Medulla oblongata (tissue), 1 donor: ENCODE measurements around the gene STT3A.
A peak's percentile ranks its signal among the peaks of the same experiment; 100 is the strongest.

ENCODE experiments used
- DNase-seq: peaks from one replicate; pipeline ENCODE4 v3.0.0-alpha.2; 2015; ENCODE audit errors: extremely low spot score

Gene STT3A

DNA sequence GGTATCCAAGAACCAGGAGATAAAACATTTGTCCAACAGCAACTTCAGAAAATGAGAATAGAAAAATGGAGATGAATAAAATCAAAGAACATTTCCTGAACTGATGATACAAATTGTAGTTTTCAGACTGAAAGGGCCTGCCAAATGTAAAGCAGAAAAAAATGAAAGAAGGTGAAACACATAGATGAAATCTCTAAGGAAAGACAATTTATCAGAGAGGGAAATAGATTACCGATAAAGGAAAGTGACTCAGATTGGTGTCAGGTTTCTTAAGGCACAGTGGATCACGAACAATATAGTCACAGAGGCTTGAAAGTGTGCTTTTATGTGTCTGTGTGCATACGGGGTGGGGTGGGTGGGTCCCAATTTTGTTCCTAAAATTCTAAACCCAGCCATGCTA lies 4.1 kb upstream of the STT3A start:
- DNase-seq, result no peak

- DNase-seq, result peak; percentile 38
These were observed 875 bp upstream of the STT3A start for GRCh38 chr11:125591649-125592304.

DNA sequence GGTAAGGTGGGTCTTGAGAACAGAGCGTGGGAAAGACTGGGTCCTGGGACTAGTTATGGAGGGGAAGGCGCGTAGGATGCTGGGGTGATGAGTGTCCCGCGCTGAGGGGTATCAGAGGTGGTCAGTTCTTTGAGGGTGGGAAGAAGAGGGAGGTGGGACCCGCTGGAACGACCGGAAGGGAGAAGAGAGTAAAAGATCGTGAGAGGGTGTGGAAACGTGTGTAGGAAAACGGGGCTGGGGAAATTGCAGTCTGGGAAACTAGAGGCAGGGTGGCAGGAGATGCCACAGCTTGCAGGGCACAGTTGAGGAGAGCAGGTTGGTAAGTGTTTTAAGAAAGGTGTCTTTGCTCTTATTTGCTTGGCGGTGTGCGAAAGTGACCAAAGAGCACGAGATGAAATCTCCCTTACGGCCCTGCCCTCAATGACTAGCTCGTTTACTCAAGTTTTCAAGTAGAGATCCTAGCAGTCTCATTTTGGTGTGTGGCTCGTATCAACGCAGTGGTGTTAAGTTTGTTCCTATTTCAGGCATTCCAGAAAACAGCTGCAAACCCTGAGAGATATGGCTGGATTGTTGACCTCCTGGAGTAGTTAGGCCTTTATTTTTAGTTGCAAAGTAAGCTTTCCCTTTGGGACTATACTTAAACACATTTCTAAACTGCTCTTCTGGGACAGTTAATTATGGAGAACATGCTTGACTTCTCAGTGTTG lies 615 bp downstream of the STT3A start:
- DNase-seq, result no peak

- DNase-seq, result no peak
These were observed 2.3 kb downstream of the STT3A start for GRCh38 chr11:125594958-125595357.

GRCh38 chr11:125600663-125601062 lies 8.0 kb downstream of the STT3A start:
- DNase-seq, result no peak

DNA sequence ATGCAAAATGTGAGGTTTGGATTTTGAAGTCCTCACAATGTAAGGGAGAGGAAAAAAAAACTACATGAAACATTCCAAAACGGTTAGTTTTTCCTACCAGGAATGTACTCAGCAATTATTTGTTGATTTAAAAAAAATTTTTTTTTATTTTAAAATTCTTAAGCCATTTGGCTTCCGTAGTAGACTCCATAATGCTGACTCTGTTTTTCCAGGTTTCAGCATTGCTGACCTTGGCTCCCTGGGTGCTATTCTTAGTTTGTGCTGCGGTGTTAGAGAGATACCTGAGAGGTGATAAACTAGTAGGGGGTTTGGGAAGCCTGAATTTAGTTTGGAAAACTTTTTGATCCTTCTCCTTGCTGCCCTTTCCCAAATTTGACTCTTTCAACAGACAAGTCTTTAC lies 10.6 kb downstream of the STT3A start:
- no peak for DNase-seq

DNA sequence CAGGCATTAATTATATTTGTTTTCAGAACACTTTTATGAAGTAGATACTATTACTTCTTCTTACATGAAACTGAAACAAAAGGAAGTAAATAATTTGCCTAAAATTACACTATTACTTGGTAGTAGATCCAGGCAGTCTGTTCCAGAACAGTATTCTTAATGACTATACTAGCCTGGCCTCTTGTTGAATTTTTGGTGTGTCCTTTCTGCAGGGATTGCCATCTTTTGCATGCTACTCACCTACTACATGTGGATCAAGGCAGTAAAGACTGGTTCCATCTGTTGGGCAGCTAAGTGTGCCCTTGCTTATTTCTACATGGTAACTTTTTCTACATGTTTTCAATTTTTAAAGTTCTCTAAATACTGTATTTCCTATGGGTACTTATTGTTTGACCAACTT lies 12.8 kb downstream of the STT3A start:
- DNase-seq, result no peak

DNA sequence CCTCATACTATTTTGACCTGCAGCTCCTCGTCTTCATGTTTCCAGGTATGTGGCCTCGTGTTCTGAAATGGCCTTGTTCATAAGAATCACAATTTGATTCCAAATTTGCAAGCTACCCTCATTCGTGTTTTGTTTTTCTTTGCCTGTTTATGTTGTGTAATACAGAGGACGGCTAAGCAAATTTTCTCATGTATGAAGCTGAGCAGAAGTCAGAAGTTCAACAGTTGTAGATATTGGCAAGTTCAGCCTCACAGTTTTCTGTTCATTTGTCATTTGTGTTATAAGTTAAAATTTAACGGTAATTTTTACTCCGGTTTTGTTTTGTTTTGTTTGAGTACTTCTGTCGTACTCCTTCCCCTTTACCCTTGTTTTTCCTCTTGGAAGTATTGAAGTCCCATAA lies 16.9 kb downstream of the STT3A start:
- DNase-seq, result no peak

DNA sequence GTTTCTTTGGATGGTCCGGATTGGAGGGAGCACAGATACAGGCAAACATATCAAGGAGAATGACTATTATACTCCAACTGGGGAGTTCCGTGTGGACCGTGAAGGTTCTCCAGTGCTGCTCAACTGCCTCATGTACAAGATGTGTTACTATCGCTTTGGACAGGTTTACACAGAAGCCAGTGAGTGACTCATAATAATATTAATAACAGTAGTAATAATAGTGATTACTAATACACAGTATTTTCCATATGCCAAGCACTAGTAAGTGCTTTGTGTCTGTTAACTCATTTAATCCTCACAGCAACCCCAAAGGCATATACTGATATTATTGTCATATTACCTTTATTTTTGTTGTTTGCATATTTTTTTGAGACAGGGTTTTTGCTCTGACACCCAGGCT lies 25.7 kb downstream of the STT3A start:
- DNase-seq, result no peak

- DNase-seq, result no peak
These were observed 29.3 kb downstream of the STT3A start for GRCh38 chr11:125621995-125622394.

DNA sequence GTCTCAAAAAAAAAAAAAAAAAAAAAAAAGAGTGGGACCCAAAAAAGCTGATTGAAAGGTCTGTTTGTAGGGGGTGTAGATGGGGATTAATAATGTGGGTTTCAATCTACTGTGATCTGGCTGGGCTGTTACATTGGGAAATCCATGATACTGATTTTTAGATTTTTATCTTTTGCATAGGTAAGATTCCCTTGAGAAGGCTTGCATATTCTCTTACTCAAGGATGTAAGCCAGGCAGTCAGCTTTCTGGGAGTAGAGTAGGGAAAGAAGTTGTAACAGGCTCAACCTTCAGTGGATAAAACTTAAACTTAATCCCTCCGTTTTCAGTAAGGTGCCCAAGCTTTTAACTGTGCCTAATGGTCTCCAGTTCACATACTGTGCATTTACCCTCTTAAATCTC lies 30.4 kb downstream of the STT3A start:
- DNase-seq, result no peak

GRCh38 chr11:125624756-125625213 lies 32.1 kb downstream of the STT3A start, which contains the start of gene CHEK1:
Gene CHEK1, plus strand, starts transcription at chr11:125625163. Its CDS starts 1,606 bp downstream, at chr11:125626769.
- DNase-seq, result no peak

- DNase-seq, result no peak
These were observed 32.6 kb downstream of the STT3A start for GRCh38 chr11:125625225-125625629.

GRCh38 chr11:125625630-125626287 lies 33.1 kb downstream of the STT3A start:
- DNase-seq, result peak; percentile 87

GRCh38 chr11:125626288-125626950 lies 33.8 kb downstream of the STT3A start:
- DNase-seq, result peak; percentile 35

DNA sequence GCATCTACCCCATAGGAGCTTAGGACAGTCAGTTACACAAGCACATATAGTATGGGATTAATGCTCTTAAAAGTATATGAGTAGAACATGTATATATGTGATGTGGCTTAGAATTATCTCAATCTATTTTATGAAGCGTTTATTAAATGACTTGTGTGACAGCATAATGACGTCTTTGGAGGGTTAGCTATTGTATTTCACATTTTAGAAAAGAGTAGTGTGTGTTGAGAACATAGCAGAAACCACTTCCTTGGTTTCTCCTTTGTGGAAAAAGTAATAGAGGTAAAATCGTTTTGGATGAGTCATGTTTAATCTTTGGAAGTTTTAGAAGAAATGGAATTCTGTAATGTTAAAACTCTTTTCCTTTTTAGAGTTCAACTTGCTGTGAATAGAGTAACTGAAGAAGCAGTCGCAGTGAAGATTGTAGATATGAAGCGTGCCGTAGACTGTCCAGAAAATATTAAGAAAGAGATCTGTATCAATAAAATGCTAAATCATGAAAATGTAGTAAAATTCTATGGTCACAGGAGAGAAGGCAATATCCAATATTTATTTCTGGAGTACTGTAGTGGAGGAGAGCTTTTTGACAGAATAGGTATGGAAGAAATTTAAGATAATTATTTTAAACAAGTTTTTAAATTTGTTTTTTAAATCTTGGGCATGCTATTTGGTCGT lies 34.7 kb downstream of the STT3A start:
- DNase-seq, result no peak

GRCh38 chr11:125637840-125638239 lies 45.2 kb downstream of the STT3A start:
- DNase-seq, result no peak

DNA sequence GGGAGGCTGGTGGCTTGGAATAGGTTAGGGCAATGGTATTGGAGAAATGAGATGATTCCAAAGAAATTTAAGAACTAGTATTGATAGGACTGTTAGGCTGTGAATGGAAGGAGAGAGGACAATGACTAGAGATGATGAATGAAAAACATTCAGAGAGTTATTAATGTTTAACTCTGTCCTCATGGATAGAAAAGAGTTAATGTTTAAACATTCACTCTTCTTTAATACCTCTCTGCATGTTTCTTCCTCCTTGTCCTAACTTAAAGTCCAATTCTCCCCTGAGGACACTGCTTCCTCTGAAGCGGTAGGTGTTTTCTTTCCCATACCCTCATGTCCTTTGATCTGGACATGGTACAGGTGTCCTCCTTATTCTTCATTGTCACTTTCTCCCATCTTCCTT lies 45.7 kb downstream of the STT3A start:
- no peak for DNase-seq

- DNase-seq, result no peak
These were observed 53.2 kb downstream of the STT3A start for GRCh38 chr11:125645871-125646270.

GRCh38 chr11:125649465-125650166 lies 57.0 kb downstream of the STT3A start:
- DNase-seq, result no peak

DNA sequence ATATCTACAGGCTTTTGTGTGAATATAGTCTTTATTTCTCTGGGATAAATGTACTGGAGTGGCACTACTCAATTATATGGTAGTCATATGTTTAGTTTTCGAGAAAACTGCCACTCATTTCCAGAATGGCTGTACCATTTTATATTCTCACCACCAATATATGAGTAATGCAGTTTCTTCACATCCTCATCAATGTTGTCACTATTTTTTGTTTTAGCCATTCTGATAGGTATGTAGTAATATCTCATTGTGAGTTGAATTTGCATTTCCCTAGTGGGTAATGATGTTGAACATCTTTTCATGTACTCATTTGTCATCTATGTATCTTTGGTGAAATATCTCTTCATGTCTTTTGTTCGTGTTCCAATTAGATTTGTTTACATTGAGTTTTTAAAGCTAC lies 70.0 kb downstream of the STT3A start:
- no peak for DNase-seq
